GM12878 (cell line): ENCODE data around the gene RPRD2. TPM values are rescaled to one million over a fixed set of nuclear protein-coding genes. Genes with fewer than 3 reads are reported as not detected.

Source experiments
- ATAC-seq: fragments of 200-7000 bp; cut with Tn5 transposase; 3 replicates; pipeline ENCODE4 v1.9.1; 2020; ENCODE audit warnings: mild to moderate bottlenecking, moderate library complexity
- BruUV-seq: library from RNA; stranded (reverse); fragments of 400-500 nt; replicated peaks from 2 replicates; lab custom pipeline; 2021; lab: Mats Ljungman, UMichigan
- CTCF ChIA-PET: fragments of 300-600 bp; sonication (Branson Sonifier 250); formaldehyde crosslinking; extraction: SDS; loops from one replicate; lab custom pipeline; 2021; ENCODE audit warnings: inconsistent platforms; lab: Yijun Ruan, JAX
- POLR2A ChIA-PET: fragments of 350-600 bp; formaldehyde crosslinking; extraction: SDS; loops from one replicate; lab custom pipeline; 2021; ENCODE audit warnings: inconsistent platforms; lab: Charles Lee
- RAD21 ChIA-PET: fragments of 300-600 bp; sonication (Branson Sonifier 250); formaldehyde crosslinking; loops from one replicate; lab custom pipeline; 2023; ENCODE audit warnings: antibody characterized with exemption; ENCODE audit not compliant: unreplicated experiment; lab: Charles Lee
- SMC1A ChIA-PET: fragments of 300-600 bp; sonication (Branson Sonifier 250); formaldehyde crosslinking; loops from one replicate; lab custom pipeline; 2023; ENCODE audit not compliant: unreplicated experiment, uncharacterized antibody; lab: Charles Lee
- DNase-seq: peaks from one replicate; pipeline ENCODE4 v3.0.0-alpha.2; 2011; ENCODE audit warnings: low read depth, low spot score
- FAIRE-seq: peaks from 3 replicates; lab custom pipeline; 2011; peaks lifted over from hg19 to GRCh38; lab: Jason Lieb, UNC
- H2AFZ ChIP-seq: 2 replicates; pipeline ENCODE4 v1.6.0; 2011; ENCODE audit warnings: low read depth, low read length, control low read depth; ENCODE audit not compliant: control insufficient read depth
- H3K27ac ChIP-seq: 2 replicates; pipeline ENCODE4 v1.5.1; 2011; ENCODE audit warnings: control low read depth; ENCODE audit not compliant: control insufficient read depth, insufficient read depth
- H3K27me3 ChIP-seq, 2 experiments: replicated peaks in 1 of 2; 2 replicates each; pipeline versions ENCODE4 v1.6.0 to v1.6.1; 2011; ENCODE audit warnings: low read length in 1 of 2; ENCODE audit not compliant: control insufficient read depth in 2 of 2, insufficient read depth in 2 of 2
- H3K36me3 ChIP-seq, 2 experiments: 2 replicates each; pipeline ENCODE4 v1.5.1; 2011; ENCODE audit warnings: low read length in 1 of 2; ENCODE audit not compliant: control insufficient read depth in 2 of 2, insufficient read depth in 2 of 2
- H3K4me1 ChIP-seq: 2 replicates; pipeline ENCODE4 v1.6.1; 2011; ENCODE audit warnings: mild to moderate bottlenecking, low read length, moderate library complexity, mixed read lengths; ENCODE audit not compliant: control insufficient read depth, insufficient read depth
- H3K4me2 ChIP-seq: 2 replicates; pipeline ENCODE4 v1.6.0; 2011; ENCODE audit warnings: control low read depth; ENCODE audit not compliant: control insufficient read depth, insufficient read depth
- H3K4me3 ChIP-seq: fragments of 200-600 bp; sonication (generic); 2 replicates; pipeline ENCODE4 v1.5.1; 2016
- H3K79me2 ChIP-seq: 2 replicates; pipeline ENCODE4 v1.6.0; 2011; ENCODE audit warnings: low read length; ENCODE audit not compliant: control insufficient read depth, insufficient read depth
- H3K9ac ChIP-seq: 2 replicates; pipeline ENCODE4 v1.8.0; 2011; ENCODE audit warnings: low read length, control low read depth, mixed read lengths; ENCODE audit not compliant: control insufficient read depth, insufficient read depth
- H3K9me3 ChIP-seq: replicated peaks from 3 replicates; pipeline ENCODE4 v1.5.1; 2011; ENCODE audit warnings: mild to moderate bottlenecking, low read length; ENCODE audit not compliant: control insufficient read depth, insufficient read depth
- H4K20me1 ChIP-seq: 2 replicates; pipeline ENCODE4 v1.6.0; 2011; ENCODE audit not compliant: control insufficient read depth, insufficient read depth
- CEBPB ChIP-seq, 2 experiments: fragments of 150-350 bp in 1 of 2; IDR thresholded peaks; 2 replicates each; pipeline ENCODE4 v1.6.1; 2012 to 2014; ENCODE audit warnings: low read depth in 2 of 2, low read length in 2 of 2, borderline replicate concordance in 1 of 2, inconsistent platforms in 1 of 2
- CREB1 ChIP-seq: IDR thresholded peaks from 2 replicates; pipeline ENCODE4 v1.6.1; 2012; ENCODE audit warnings: low read depth, mild to moderate bottlenecking, inconsistent platforms
- E2F4 ChIP-seq: IDR thresholded peaks from 2 replicates; pipeline ENCODE4 v1.6.1; 2012; ENCODE audit warnings: low read depth, low read length, improper control_type of control experiment
- ETV6 ChIP-seq, 2 experiments: fragments of 450-650 bp in 1 of 2; IDR thresholded peaks in 1 of 2; conservative IDR thresholded peaks in 1 of 2; 2 replicates each; pipeline ENCODE4 v1.6.1; 2014; ENCODE audit warnings: antibody characterized with exemption in 1 of 2, borderline replicate concordance in 1 of 2, low read depth in 1 of 2, mild to moderate bottlenecking in 1 of 2, moderate library complexity in 1 of 2
- HDAC6 ChIP-seq: fragments of 200-600 bp; sonication (generic); IDR thresholded peaks from one replicate; pipeline ENCODE4 v1.8.0; 2017; ENCODE audit warnings: antibody characterized with exemption; ENCODE audit not compliant: unreplicated experiment
- MTA2 ChIP-seq: fragments of 450-650 bp; IDR thresholded peaks from 2 replicates; pipeline ENCODE4 v1.6.1; 2016; ENCODE audit warnings: low read depth, mild to moderate bottlenecking, moderate library complexity
- NBN ChIP-seq: fragments of 450-650 bp; IDR thresholded peaks from 2 replicates; pipeline ENCODE4 v1.6.1; 2016
- RAD21 ChIP-seq: IDR thresholded peaks from 2 replicates; pipeline ENCODE4 v1.6.1; 2011; ENCODE audit warnings: mild to moderate bottlenecking, low read depth, low read length, moderate library complexity; ENCODE audit not compliant: insufficient read depth
- RAD51 ChIP-seq: fragments of 450-650 bp; IDR thresholded peaks from 2 replicates; pipeline ENCODE4 v1.6.1; 2016; ENCODE audit warnings: moderate library complexity, mild to moderate bottlenecking, inconsistent platforms
- SP1 ChIP-seq: IDR thresholded peaks from one replicate; pipeline ENCODE4 v1.6.1; 2011; ENCODE audit warnings: low read depth, low read length
- SRF ChIP-seq, 2 experiments: IDR thresholded peaks; 2 replicates each; pipeline ENCODE4 v1.6.1; 2011; ENCODE audit warnings: low read depth in 2 of 2, low read length in 2 of 2, mild to moderate bottlenecking in 1 of 2, moderate library complexity in 1 of 2
- ZNF384 ChIP-seq: IDR thresholded peaks from 2 replicates; pipeline ENCODE4 v1.6.1; 2012; ENCODE audit warnings: low read depth, mild to moderate bottlenecking, low read length, improper control_type of control experiment, borderline replicate concordance
- WGBS: methylation state at CpG from one replicate; pipeline ENCODE4 v1.1.6; 2016; ENCODE audit warnings: low lambda C conversion rate; ENCODE audit not compliant: insufficient replicate concordance, insufficient coverage; ENCODE audit errors: missing lambda C conversion rate; 5-methylcytosine and 5-hydroxymethylcytosine counted together
- in situ Hi-C: fragments of 300-500 bp; cut with MboI; formaldehyde crosslinking; loops from 9 replicates; pipeline ENCODE4 v1.14.3; 2018; ENCODE audit warnings: mixed read lengths
- intact Hi-C: fragments of 100-400 bp; cut with micrococcal nuclease; formaldehyde crosslinking; loops from one replicate; pipeline ENCODE4 v1.14.2; 2022; ENCODE audit not compliant: unreplicated experiment
- polyA plus RNA-seq, 11 experiments: library from polyadenylated mRNA; depleted of rRNA in 4 of 11; unstranded in 6 of 11; stranded (reverse) in 5 of 11; fragments of >200 nt; fragmentation: Nextera tagmentation in 4 of 11; fragmentation: Illumina TruSeq in 1 of 11; extraction: Ambion mirVana in 4 of 11; extraction: Trizol in 1 of 11; gene quantifications; 1 replicate in 1 of 11; 2 replicates in 10 of 11; pipeline versions ENCODE4 v1.2.1 to v1.2.3, GENCODE V29; 2011 to 2016; ENCODE audit warnings: inconsistent platforms in 2 of 11, missing spikeins in 2 of 11, low read depth in 1 of 11
- total RNA-seq, 4 experiments: library from RNA; depleted of rRNA in 3 of 4; stranded (reverse); fragments of >200 nt in 3 of 4; fragmentation: Illumina TruSeq in 1 of 4; extraction: Trizol in 1 of 4; gene quantifications; 2 replicates each; pipeline versions ENCODE4 v1.2.1 to v1.2.3, GENCODE V29; 2013 to 2021
- TF ChIP-seq, protein P1 (sequence below): IDR thresholded peaks from 2 replicates; pipeline ENCODE4 v1.6.1; 2011; ENCODE audit warnings: low read depth, low read length, improper control_type of control experiment, borderline replicate concordance
- TF ChIP-seq, protein P2 (sequence below): fragments of 450-650 bp; formaldehyde crosslinking; IDR thresholded peaks from 2 replicates; pipeline ENCODE4 v1.5.0; 2022; ENCODE audit warnings: mild to moderate bottlenecking, missing genetic modification characterization
- TF ChIP-seq, protein P3 (sequence below): fragments of 450-650 bp; IDR thresholded peaks from 2 replicates; pipeline ENCODE4 v1.6.1; 2018; ENCODE audit warnings: mild to moderate bottlenecking, low read depth, moderate library complexity; ENCODE audit not compliant: partially characterized antibody

Gene RPRD2
- total and polyA plus RNA-seq, 10 of the 15 experiments (the other 5 are each of a cell fraction or from before 2014, with no cell fraction given) = 1.9 to 24.8 (median 13.3) TPM

GRCh38 chr1:150521196-150521968 is 157.4 kb downstream of the RPRD2 start:
- RAD21 ChIA-PET = interaction anchor here (0.6 kb wide), 1 partner anchor 579 kb away, joined by 3 read pairs; no protein-coding TSS in a partner anchor
- Histone ChIP-seq H3K4me2 (no peak overlapping the region), H3K9me3 (no peaks in the 10 kb centered on the region), H3K36me3 (no peaks in the 10 kb centered on the region), H4K20me1 (no peaks in the 10 kb centered on the region), H3K9ac (no peak overlapping the region), H3K27ac (no peak overlapping the region), H3K27me3 (no peaks in the 10 kb centered on the region), H3K79me2 (no peaks in the 10 kb centered on the region), H3K4me3 (no peak overlapping the region), H3K4me1 (peaks cover 8% of the 10 kb centered on the region), H2AFZ (no peak overlapping the region)
- WGBS = 40% methylated on average over 1 of the region's 1 CpG
- intact Hi-C loops (no loop called here), in situ Hi-C loops (no loop called here)
- SMC1A ChIA-PET = no interaction called here
- BruUV-seq = no TSS peak
- TF ChIP-seq SRF (IDR thresholded peaks at IDR 0.05; ENCODE audit: low read depth in 2 of 2, low read length in 2 of 2) = no peak
- no peak for TF ChIP-seq NBN
- TF ChIP-seq RAD21 = no peak
- TF ChIP-seq ETV6 (conservative IDR thresholded peaks at IDR 0.05 in 1 of 2, IDR thresholded peaks at IDR 0.05 in 1 of 2; ENCODE audit: borderline replicate concordance in 1 of 2, low read depth in 1 of 2) = no peak
- TF ChIP-seq CREB1 = no peak
- TF ChIP-seq E2F4 = no peak
- no peak for TF ChIP-seq SP1
- no peak for TF ChIP-seq MTA2
- TF ChIP-seq ZNF384 = no peak
- TF ChIP-seq HDAC6 = no peak
- no peak for TF ChIP-seq CEBPB (IDR thresholded peaks at IDR 0.05; ENCODE audit: borderline replicate concordance in 1 of 2, low read depth in 2 of 2, low read length in 2 of 2)
- TF ChIP-seq, protein P1, sequence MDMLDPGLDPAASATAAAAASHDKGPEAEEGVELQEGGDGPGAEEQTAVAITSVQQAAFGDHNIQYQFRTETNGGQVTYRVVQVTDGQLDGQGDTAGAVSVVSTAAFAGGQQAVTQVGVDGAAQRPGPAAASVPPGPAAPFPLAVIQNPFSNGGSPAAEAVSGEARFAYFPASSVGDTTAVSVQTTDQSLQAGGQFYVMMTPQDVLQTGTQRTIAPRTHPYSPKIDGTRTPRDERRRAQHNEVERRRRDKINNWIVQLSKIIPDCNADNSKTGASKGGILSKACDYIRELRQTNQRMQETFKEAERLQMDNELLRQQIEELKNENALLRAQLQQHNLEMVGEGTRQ = no peak
- TF ChIP-seq, protein P2, sequence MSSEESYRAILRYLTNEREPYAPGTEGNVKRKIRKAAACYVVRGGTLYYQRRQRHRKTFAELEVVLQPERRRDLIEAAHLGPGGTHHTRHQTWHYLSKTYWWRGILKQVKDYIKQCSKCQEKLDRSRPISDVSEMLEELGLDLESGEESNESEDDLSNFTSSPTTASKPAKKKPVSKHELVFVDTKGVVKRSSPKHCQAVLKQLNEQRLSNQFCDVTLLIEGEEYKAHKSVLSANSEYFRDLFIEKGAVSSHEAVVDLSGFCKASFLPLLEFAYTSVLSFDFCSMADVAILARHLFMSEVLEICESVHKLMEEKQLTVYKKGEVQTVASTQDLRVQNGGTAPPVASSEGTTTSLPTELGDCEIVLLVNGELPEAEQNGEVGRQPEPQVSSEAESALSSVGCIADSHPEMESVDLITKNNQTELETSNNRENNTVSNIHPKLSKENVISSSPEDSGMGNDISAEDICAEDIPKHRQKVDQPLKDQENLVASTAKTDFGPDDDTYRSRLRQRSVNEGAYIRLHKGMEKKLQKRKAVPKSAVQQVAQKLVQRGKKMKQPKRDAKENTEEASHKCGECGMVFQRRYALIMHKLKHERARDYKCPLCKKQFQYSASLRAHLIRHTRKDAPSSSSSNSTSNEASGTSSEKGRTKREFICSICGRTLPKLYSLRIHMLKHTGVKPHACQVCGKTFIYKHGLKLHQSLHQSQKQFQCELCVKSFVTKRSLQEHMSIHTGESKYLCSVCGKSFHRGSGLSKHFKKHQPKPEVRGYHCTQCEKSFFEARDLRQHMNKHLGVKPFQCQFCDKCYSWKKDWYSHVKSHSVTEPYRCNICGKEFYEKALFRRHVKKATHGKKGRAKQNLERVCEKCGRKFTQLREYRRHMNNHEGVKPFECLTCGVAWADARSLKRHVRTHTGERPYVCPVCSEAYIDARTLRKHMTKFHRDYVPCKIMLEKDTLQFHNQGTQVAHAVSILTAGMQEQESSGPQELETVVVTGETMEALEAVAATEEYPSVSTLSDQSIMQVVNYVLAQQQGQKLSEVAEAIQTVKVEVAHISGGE (CRISPR knock-in tag) = no peak
- TF ChIP-seq, protein P3, sequence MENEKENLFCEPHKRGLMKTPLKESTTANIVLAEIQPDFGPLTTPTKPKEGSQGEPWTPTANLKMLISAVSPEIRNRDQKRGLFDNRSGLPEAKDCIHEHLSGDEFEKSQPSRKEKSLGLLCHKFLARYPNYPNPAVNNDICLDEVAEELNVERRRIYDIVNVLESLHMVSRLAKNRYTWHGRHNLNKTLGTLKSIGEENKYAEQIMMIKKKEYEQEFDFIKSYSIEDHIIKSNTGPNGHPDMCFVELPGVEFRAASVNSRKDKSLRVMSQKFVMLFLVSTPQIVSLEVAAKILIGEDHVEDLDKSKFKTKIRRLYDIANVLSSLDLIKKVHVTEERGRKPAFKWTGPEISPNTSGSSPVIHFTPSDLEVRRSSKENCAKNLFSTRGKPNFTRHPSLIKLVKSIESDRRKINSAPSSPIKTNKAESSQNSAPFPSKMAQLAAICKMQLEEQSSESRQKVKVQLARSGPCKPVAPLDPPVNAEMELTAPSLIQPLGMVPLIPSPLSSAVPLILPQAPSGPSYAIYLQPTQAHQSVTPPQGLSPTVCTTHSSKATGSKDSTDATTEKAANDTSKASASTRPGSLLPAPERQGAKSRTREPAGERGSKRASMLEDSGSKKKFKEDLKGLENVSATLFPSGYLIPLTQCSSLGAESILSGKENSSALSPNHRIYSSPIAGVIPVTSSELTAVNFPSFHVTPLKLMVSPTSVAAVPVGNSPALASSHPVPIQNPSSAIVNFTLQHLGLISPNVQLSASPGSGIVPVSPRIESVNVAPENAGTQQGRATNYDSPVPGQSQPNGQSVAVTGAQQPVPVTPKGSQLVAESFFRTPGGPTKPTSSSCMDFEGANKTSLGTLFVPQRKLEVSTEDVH = no peak
- TF ChIP-seq RAD51 = no peak
- POLR2A ChIA-PET = no interaction called here
- FAIRE-seq (no peak), DNase-seq (no peak), ATAC-seq (no peak)
- CTCF ChIA-PET = interaction anchor here (0.9 kb wide), 1 partner anchor 12 kb away, joined by 3 read pairs; no protein-coding TSS in a partner anchor
